MM.1S (cell line): ENCODE results near the gene C14orf119.

ENCODE experiments used
- CTCF ChIP-seq: fragments of 300-600 bp; sonication (generic); IDR thresholded peaks from 2 replicates; pipeline ENCODE4 v1.5.1; 2016; ENCODE audit warnings: antibody characterized with exemption, low read length, mixed read lengths
- EZH2phosphoT487 ChIP-seq: fragments of 300-600 bp; sonication (generic); IDR thresholded peaks from 2 replicates; pipeline ENCODE4 v1.6.1; 2018; ENCODE audit warnings: antibody characterized with exemption, low read length

GRCh38 chr14:23146351-23146910 lies 51.1 kb downstream of the C14orf119 start:
- TF ChIP-seq CTCF (no peak), EZH2phosphoT487 (no peak)
